Measurements from ENCODE around the gene DNAI4. TPM values are rescaled to one million over a fixed set of nuclear protein-coding genes. Genes with fewer than 3 reads are reported as not detected.

DNAI4 gene
- total and polyA plus RNA-seq, 2 donors (not counting 1 experiment from before 2014, with no cell fraction given) = 0.30 to 2.7 TPM

- no peak for DNase-seq
- no peaks in the 10 kb centered on the region for H3K27me3 Mint-ChIP-seq
- no peak overlapping the region for H2AFZ ChIP-seq (ENCODE audit: insufficient read depth, low read depth, low read length, poor library complexity, severe bottlenecking)
- no peak overlapping the region for H3K9ac ChIP-seq (ENCODE audit: low read length)
- intact Hi-C loops (cut with micrococcal nuclease) = no loop called here
- H3K27me3 ChIP-seq (replicated peaks in 1 of 4; ENCODE audit: control extremely low read depth in 1 of 4, control insufficient read depth in 3 of 4, insufficient read depth in 4 of 4, low read length in 3 of 4) = no peaks in the 10 kb centered on the region
- H3K9me3 ChIP-seq (ENCODE audit: control extremely low read depth in 1 of 3, control insufficient read depth in 2 of 3, insufficient read depth in 1 of 3, low read length in 2 of 3) = no peaks in the 10 kb centered on the region
- no peak overlapping the region for H3K27ac ChIP-seq (ENCODE audit: low read length in 2 of 2)
- WGBS (ENCODE audit: insufficient coverage) = 94% methylated on average over 3 of the region's 5 CpGs
- no peak for TF ChIP-seq EZH2 (IDR thresholded peaks at IDR 0.05; ENCODE audit: borderline replicate concordance, insufficient read depth, low read depth, low read length, poor library complexity, severe bottlenecking)
- TF ChIP-seq, protein P1, sequence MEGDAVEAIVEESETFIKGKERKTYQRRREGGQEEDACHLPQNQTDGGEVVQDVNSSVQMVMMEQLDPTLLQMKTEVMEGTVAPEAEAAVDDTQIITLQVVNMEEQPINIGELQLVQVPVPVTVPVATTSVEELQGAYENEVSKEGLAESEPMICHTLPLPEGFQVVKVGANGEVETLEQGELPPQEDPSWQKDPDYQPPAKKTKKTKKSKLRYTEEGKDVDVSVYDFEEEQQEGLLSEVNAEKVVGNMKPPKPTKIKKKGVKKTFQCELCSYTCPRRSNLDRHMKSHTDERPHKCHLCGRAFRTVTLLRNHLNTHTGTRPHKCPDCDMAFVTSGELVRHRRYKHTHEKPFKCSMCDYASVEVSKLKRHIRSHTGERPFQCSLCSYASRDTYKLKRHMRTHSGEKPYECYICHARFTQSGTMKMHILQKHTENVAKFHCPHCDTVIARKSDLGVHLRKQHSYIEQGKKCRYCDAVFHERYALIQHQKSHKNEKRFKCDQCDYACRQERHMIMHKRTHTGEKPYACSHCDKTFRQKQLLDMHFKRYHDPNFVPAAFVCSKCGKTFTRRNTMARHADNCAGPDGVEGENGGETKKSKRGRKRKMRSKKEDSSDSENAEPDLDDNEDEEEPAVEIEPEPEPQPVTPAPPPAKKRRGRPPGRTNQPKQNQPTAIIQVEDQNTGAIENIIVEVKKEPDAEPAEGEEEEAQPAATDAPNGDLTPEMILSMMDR (IDR thresholded peaks at IDR 0.05) = no peak
- peaks cover 71% of the 10 kb centered on the region for H4K20me1 ChIP-seq (ENCODE audit: control insufficient read depth, insufficient read depth, low read length, poor library complexity, severe bottlenecking)
- H3K4me2 ChIP-seq (replicated peaks; ENCODE audit: low read depth, low read length, poor library complexity, severe bottlenecking) = no peak overlapping the region
- no peaks in the 10 kb centered on the region for H3K9me3 Mint-ChIP-seq (ENCODE audit: insufficient read depth)
- ChIA-PET POLR2A (no interaction called here), CTCF (no interaction called here)
- H3K4me1 ChIP-seq (ENCODE audit: control insufficient read depth in 2 of 2, insufficient read depth in 2 of 2, low read length in 2 of 2) = no peaks in the 10 kb centered on the region
- no peak overlapping the region for H3K4me3 ChIP-seq (ENCODE audit: control extremely low read depth in 1 of 5, extremely low read depth in 1 of 5, insufficient read depth in 1 of 5, low read depth in 2 of 5, low read length in 4 of 5)
- H3K4me3 Mint-ChIP-seq = no peak overlapping the region
- ATAC-seq (ENCODE audit: low read depth) = no peak
- H3K27ac Mint-ChIP-seq = no peak overlapping the region
- peaks cover 17% of the 10 kb centered on the region for H3K4me1 Mint-ChIP-seq
- H3K36me3 ChIP-seq (replicated peaks in 1 of 2; ENCODE audit: control extremely low read depth in 1 of 2, control insufficient read depth in 1 of 2, extremely low read depth in 1 of 2, insufficient read depth in 2 of 2, low read length in 1 of 2) = peaks cover 10 to 51% of the 10 kb centered on the region in 2 experiments
- peaks cover 74% of the 10 kb centered on the region for H3K79me2 ChIP-seq (ENCODE audit: control insufficient read depth, insufficient read depth, low read length)
These were observed 18.8 kb upstream of the DNAI4 start for GRCh38 chr1:66943361-66943969.

DNA sequence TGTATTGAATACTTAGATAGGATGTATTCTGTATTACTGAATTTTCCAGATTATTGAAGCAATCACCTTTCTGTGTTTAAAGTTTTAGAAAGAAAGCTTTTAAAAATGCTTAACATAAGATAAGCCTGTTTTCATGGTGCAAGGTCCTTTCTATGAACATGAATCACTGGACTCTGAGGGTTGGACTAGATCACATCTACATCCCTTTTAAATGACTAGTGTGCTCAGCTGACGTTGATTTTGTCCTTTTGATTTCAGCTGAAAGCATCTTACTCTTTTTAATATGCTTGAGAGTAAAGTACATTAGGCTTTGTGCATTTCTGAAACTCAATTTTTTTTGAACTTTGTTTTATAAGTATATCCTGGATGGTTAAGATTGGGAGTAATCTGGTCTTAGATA lies 16.3 kb upstream of the DNAI4 start:
- Histone ChIP-seq H3K36me3 (replicated peaks in 1 of 2; ENCODE audit: control extremely low read depth in 1 of 2, control insufficient read depth in 1 of 2, extremely low read depth in 1 of 2, insufficient read depth in 2 of 2, low read length in 1 of 2) (peaks cover 5 to 28% of the 10 kb centered on the region in 2 experiments), H3K9me3 (ENCODE audit: control extremely low read depth in 1 of 3, control insufficient read depth in 2 of 3, insufficient read depth in 1 of 3, low read length in 2 of 3) (no peaks in the 10 kb centered on the region), H3K27me3 (replicated peaks in 1 of 4; ENCODE audit: control extremely low read depth in 1 of 4, control insufficient read depth in 3 of 4, insufficient read depth in 4 of 4, low read length in 3 of 4) (no peaks in the 10 kb centered on the region), H3K4me1 (ENCODE audit: control insufficient read depth in 2 of 2, insufficient read depth in 2 of 2, low read length in 2 of 2) (no peaks in the 10 kb centered on the region), H3K4me3 (ENCODE audit: control extremely low read depth in 1 of 5, extremely low read depth in 1 of 5, insufficient read depth in 1 of 5, low read depth in 2 of 5, low read length in 4 of 5) (no peak overlapping the region), H3K79me2 (ENCODE audit: control insufficient read depth, insufficient read depth, low read length) (peaks cover 83% of the 10 kb centered on the region), H3K27ac (ENCODE audit: low read length in 2 of 2) (no peak overlapping the region), H3K9ac (ENCODE audit: low read length) (no peak overlapping the region), H4K20me1 (ENCODE audit: control insufficient read depth, insufficient read depth, low read length, poor library complexity, severe bottlenecking) (peaks cover 78% of the 10 kb centered on the region), H3K4me2 (replicated peaks; ENCODE audit: low read depth, low read length, poor library complexity, severe bottlenecking) (no peak overlapping the region), H2AFZ (ENCODE audit: insufficient read depth, low read depth, low read length, poor library complexity, severe bottlenecking) (no peak overlapping the region)
- no peaks in the 10 kb centered on the region for H3K9me3 Mint-ChIP-seq (ENCODE audit: insufficient read depth)
- ChIA-PET POLR2A (no interaction called here), CTCF (no interaction called here)
- intact Hi-C loops (cut with micrococcal nuclease) = no loop called here
- no peaks in the 10 kb centered on the region for H3K27me3 Mint-ChIP-seq
- no CpG with 5 or more reads among the region's 1 CpG for WGBS (ENCODE audit: insufficient coverage)
- H3K4me1 Mint-ChIP-seq = peaks cover 31% of the 10 kb centered on the region
- ATAC-seq (ENCODE audit: low read depth) (no peak), DNase-seq (no peak)
- no peak overlapping the region for H3K27ac Mint-ChIP-seq
- no peak overlapping the region for H3K4me3 Mint-ChIP-seq
- no peak for TF ChIP-seq EZH2 (IDR thresholded peaks at IDR 0.05; ENCODE audit: borderline replicate concordance, insufficient read depth, low read depth, low read length, poor library complexity, severe bottlenecking)
- TF ChIP-seq, protein P1 (IDR thresholded peaks at IDR 0.05) = no peak

Data from B cell (primary cell).